Naive B cell (primary cell): Measurements from ENCODE around the gene OBP2B. TPM values are rescaled to one million over a fixed set of nuclear protein-coding genes. Genes with fewer than 3 reads are reported as not detected.
"Not testable (repeated sequence)": the region's sequence is repeated elsewhere in the genome, so short reads cannot be mapped to it uniquely, and the experiment has no call there.

Experiments
- ATAC-seq, 2 donors: fragments of 150-1000 bp; cut with Tn5 transposase; 2 replicates each; pipeline ENCODE4 v1.10.0; 2021; ENCODE audit warnings: low read depth in 2 of 2, mild to moderate bottlenecking in 2 of 2, moderate library complexity in 2 of 2
- DNase-seq: peaks from one replicate; pipeline ENCODE4 v3.0.0; 2022
- H3K27ac Mint-ChIP-seq, 6 donors: one replicate each; pipeline ENCODE4 v1.8.0; 2020 to 2022; ENCODE audit warnings: mild to moderate bottlenecking in 6 of 6, mixed read lengths in 6 of 6, moderate library complexity in 5 of 6, inconsistent platforms in 2 of 6
- H3K27me3 Mint-ChIP-seq, 3 donors: one replicate each; pipeline ENCODE4 v1.8.0; 2021 to 2022; ENCODE audit warnings: mixed read lengths in 3 of 3, mild to moderate bottlenecking in 1 of 3
- H3K36me3 Mint-ChIP-seq, 2 donors: one replicate each; pipeline ENCODE4 v1.8.0; 2020 to 2022; ENCODE audit warnings: mixed read lengths in 2 of 2, inconsistent platforms in 1 of 2, mild to moderate bottlenecking in 1 of 2
- H3K4me1 Mint-ChIP-seq, 3 donors: one replicate each; pipeline ENCODE4 v1.8.0; 2020 to 2022; ENCODE audit warnings: mixed read lengths in 3 of 3, inconsistent platforms in 1 of 3, mild to moderate bottlenecking in 1 of 3, moderate library complexity in 1 of 3
- H3K4me3 Mint-ChIP-seq, 8 donors: one replicate each; pipeline ENCODE4 v1.8.0; 2020 to 2022; ENCODE audit warnings: mild to moderate bottlenecking in 8 of 8, mixed read lengths in 8 of 8, moderate library complexity in 8 of 8, inconsistent platforms in 2 of 8
- H3K9me3 Mint-ChIP-seq, 7 donors: one replicate each; pipeline ENCODE4 v1.8.0; 2020 to 2022; ENCODE audit warnings: mixed read lengths in 7 of 7, mild to moderate bottlenecking in 5 of 7, inconsistent platforms in 2 of 7, moderate library complexity in 1 of 7
- polyA plus RNA-seq, 6 donors: library from polyadenylated mRNA; unstranded; fragments of 300-500 nt; fragmentation: Illumina TruSeq; gene quantifications; one replicate each; pipeline ENCODE4 v1.2.3, GENCODE V29; 2021; ENCODE audit warnings: low read depth in 6 of 6

Gene OBP2B
- polyA plus RNA-seq, 6 donors from 2014 or later: not detected

DNA sequence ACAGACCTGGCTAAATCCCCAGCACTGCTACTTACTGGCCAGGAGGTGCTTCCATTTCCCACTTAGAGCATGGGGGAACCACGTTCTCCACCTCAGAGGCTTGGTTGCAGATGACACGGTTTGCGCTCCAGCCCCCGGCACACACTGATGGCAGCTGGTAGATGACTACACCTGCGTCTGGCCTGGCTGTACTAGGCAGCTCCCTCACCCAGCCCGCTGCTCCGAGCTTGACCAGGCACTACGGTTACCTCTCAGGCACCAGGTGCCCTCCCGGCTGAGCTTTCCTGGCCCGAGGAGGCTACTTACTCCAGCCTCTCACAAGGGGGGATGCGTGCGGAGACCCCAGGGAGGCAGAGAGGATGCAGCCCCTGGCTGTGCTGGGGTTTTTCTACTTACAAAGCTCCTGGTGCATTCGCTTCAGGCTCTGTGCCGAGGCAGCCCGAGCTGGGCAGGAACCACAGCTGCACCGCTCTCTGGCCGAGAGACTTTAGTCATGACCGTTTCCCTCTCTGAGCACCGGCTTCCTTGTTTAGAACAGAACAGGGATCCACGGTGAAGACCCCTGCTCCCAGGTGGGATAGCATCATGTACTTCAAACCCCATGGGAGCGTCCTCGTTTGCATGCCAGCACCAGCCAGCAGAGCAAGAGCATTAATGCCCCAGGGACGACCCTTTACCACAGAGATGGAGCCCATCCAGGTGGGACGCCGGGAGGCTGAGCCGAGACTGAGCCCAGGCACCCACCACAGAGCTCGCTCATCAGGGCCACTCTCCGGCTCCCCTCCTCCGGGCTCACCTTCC lies 37.7 kb downstream of the OBP2B start:
- no peak for DNase-seq
- Mint-ChIP-seq H3K4me3 (peak overlapping the region in 4 of 8 donors; percentile 5 to 75 (median 60)), H3K9me3 (no peaks in the 10 kb centered on the region), H3K36me3 (no peaks in the 10 kb centered on the region), H3K4me1 (peaks cover 12 to 16% (median 14%) of the 10 kb centered on the region in 3 donors), H3K27ac (peak overlapping the region in 3 of 6 donors; percentile 24 to 79 (median 60)), H3K27me3 (peaks cover 13 to 30% (median 22%) of the 10 kb centered on the region in 3 donors)
- peak; percentile 70 to 78 for ATAC-seq

DNA sequence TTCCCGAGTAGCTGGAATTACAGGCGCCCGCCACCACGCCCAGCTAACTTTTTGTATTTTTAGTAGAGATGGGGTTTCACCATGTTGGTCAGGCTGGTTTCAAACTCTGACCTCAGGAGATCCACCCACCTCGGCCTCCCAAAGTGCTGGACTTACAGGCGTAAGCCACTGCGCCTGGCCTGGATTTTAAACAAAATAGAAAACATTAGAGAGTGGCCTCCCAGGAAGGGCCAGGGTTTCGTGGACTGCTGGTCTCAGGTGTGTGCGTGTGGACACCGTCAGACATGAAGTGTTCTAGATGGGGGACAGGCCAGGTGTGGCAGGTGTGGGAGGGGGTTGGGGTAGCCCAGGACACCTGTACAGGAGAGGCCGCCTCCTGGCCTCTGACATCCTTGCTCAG lies 38.3 kb downstream of the OBP2B start:
- no peak for DNase-seq
- Mint-ChIP-seq H3K4me3 (peak overlapping the region in 2 of 8 donors; percentile 4 to 51), H3K4me1 (peaks cover 12 to 16% (median 14%) of the 10 kb centered on the region in 3 donors), H3K27me3 (peaks cover 13 to 25% (median 22%) of the 10 kb centered on the region in 3 donors), H3K9me3 (no peaks in the 10 kb centered on the region), H3K36me3 (no peaks in the 10 kb centered on the region), H3K27ac (no peak overlapping the region)
- no peak for ATAC-seq

DNA sequence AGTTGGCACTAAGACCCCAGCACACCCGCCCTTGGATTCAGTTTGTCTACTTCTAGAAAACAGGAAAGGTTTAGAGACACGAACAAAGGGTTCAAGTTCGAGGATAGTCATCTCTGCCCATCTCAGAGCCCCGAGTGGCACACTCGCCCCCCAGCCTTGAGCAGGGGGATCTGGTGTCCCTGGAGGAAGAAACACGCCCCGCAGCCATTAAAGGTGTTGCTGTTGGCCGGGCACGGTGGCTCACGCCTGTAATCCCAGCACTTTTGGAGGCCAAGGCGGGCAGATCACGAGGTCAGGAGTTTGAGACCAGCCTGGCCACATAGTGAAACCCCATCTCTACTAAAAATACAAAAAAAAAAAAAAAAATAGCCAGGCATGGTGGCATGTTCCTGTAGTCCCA lies 39.4 kb downstream of the OBP2B start:
- not testable (repeated sequence) for H3K9me3 Mint-ChIP-seq, DNase-seq, H3K27ac Mint-ChIP-seq, H3K36me3 Mint-ChIP-seq, ATAC-seq
- Mint-ChIP-seq H3K4me3 (peak overlapping the region in 1 of 8 donors; percentile 79), H3K27me3 (peaks cover 9 to 19% (median 15%) of the 10 kb centered on the region in 3 donors), H3K4me1 (peaks cover 12 to 18% (median 14%) of the 10 kb centered on the region in 3 donors)

DNA sequence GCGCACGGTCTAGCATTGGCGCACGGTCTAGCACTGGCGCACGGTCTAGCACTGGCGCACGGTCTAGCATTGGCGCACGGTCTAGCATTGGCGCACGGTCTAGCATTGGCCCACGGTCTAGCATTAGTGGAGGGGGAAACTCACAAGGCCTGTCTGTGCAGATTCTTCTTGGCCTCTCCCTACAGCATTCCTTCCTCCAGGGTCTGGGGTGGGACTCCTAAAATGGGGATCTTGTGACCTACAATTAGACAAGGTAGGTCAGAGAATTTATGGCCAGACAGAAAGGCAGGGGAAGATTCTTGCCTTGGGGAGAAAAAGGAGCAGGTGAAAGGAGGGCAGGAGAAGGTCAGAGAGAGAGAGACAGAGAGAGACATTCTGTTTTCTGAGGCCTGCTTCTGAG lies 39.9 kb downstream of the OBP2B start:
- no peaks in the 10 kb centered on the region for H3K9me3 Mint-ChIP-seq
- peak overlapping the region in 1 of 8 donors; percentile 79 for H3K4me3 Mint-ChIP-seq
- ATAC-seq: no peak
- H3K36me3 Mint-ChIP-seq: no peaks in the 10 kb centered on the region
- peaks cover 9 to 19% (median 15%) of the 10 kb centered on the region in 3 donors for H3K27me3 Mint-ChIP-seq
- H3K27ac Mint-ChIP-seq: peak overlapping the region in 1 of 6 donors; percentile 51
- H3K4me1 Mint-ChIP-seq: peaks cover 13 to 19% (median 17%) of the 10 kb centered on the region in 3 donors
- DNase-seq: no peak

DNA sequence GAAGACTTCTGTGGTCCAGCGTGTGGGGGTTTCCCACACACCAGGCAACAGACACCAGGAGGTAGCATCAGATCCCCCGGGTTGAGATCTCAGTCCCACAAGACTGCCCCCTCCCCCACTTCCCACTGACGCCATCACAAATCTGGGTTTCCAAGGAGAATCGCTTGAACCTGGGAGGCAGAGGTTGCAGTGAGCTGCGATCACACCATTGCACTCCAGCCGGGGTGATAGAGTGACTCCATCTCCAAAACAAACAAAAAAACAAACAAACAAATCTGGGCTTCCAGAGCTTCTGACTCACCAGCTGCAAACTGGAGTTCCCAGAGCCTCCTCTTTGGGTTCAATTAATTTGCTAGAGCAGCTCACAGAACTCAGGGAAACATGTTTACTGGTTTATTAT lies 40.6 kb downstream of the OBP2B start:
- H3K36me3 Mint-ChIP-seq: no peaks in the 10 kb centered on the region
- peaks cover 19 to 22% (median 21%) of the 10 kb centered on the region in 3 donors for H3K4me1 Mint-ChIP-seq
- DNase-seq (no peak), ATAC-seq (no peak)
- no peaks in the 10 kb centered on the region for H3K9me3 Mint-ChIP-seq
- H3K27me3 Mint-ChIP-seq: peaks cover 9 to 19% (median 15%) of the 10 kb centered on the region in 3 donors
- no peak overlapping the region for H3K4me3 Mint-ChIP-seq
- H3K27ac Mint-ChIP-seq: peak overlapping the region in 1 of 6 donors; percentile 78

DNA sequence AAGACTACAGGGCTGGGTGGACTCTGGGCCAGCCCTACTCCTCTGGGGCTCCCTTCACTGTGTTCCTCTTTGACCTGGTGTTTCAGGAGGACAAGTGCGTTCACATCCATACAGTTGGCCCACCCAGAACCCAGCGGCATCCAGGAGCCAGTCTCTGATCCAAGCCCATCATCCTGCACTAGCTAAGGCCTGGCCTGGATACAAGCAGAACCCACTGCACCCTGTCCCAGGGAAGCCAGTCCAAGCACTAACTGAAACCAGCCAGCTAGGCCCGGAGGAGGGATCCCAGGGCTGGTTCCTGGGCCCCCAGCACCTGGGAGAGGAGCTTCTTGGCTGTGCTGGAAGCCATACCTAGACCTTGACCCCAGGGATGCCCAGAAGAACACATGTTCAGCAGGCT lies 41.3 kb downstream of the OBP2B start:
- H3K27ac Mint-ChIP-seq: peak overlapping the region in 1 of 6 donors; percentile 16
- peaks cover 9 to 19% (median 15%) of the 10 kb centered on the region in 3 donors for H3K27me3 Mint-ChIP-seq
- ATAC-seq: no peak
- DNase-seq: no peak
- no peak overlapping the region for H3K4me3 Mint-ChIP-seq
- no peaks in the 10 kb centered on the region for H3K36me3 Mint-ChIP-seq
- peaks cover 19 to 25% (median 23%) of the 10 kb centered on the region in 3 donors for H3K4me1 Mint-ChIP-seq
- H3K9me3 Mint-ChIP-seq: no peaks in the 10 kb centered on the region

DNA sequence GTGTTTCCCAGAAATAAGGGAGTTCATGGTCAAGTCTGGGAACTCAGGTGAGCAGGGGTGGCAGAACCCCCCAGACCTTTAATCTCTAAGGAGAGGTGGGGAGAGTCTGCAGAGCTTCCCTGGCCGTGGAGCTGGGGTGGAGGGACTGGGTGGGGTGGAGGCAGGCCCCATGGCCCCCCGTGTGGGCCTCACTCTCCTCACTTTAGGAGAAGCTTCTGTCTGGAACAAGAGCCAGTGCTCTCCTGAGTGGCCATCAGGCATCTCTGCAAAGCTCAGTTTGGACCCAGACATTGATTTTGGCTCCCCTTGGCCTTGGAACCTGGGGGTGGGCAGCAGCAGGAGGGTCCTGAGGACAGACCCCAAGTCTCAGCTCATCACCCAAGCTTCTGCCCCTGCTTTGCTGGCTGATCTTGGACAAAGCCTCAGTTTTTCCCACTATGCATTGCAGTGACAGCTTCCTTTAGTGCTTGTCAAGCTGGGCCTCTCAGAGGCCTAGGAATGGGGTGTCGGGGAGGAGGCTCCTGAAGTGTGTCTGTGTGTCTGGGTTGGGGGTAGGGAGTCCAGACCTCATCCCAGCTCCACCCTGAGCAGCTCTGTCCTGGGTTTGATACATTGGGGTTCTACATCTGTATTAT lies 41.8 kb downstream of the OBP2B start:
- Mint-ChIP-seq H3K27ac (no peak overlapping the region), H3K36me3 (no peaks in the 10 kb centered on the region), H3K27me3 (peaks cover 9 to 18% (median 13%) of the 10 kb centered on the region in 3 donors), H3K4me1 (peaks cover 18 to 29% (median 27%) of the 10 kb centered on the region in 3 donors), H3K9me3 (no peaks in the 10 kb centered on the region), H3K4me3 (no peak overlapping the region)
- no peak for DNase-seq
- ATAC-seq: no peak

DNA sequence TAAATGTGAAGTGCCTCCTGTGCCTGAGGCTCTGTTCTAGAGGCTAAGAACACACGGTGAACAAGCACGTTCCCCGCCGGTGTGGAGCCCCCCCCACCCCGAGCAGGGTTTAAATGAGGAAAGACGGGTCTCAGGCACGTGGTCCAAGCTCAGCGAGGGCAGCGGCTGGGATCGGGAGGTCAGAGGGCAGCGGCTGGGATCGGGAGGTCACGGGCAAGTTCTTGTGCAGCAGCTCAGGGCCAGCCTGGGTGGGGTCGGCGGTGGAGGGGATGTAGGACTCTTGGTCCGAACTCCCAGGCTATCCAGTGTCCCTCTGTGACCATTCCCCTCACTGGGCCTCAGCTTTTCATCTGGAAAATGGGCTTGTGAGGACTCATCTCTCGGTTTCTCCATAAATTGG lies 42.7 kb downstream of the OBP2B start:
- H3K27me3 Mint-ChIP-seq: peaks cover 8 to 10% (median 9%) of the 10 kb centered on the region in 3 donors
- no peaks in the 10 kb centered on the region for H3K9me3 Mint-ChIP-seq
- DNase-seq (no peak), ATAC-seq (no peak)
- H3K4me1 Mint-ChIP-seq: peaks cover 16 to 27% (median 27%) of the 10 kb centered on the region in 3 donors
- H3K36me3 Mint-ChIP-seq: no peaks in the 10 kb centered on the region
- peak overlapping the region in 1 of 8 donors; percentile 65 for H3K4me3 Mint-ChIP-seq
- peak overlapping the region in 2 of 6 donors; percentile 47 to 77 for H3K27ac Mint-ChIP-seq

DNA sequence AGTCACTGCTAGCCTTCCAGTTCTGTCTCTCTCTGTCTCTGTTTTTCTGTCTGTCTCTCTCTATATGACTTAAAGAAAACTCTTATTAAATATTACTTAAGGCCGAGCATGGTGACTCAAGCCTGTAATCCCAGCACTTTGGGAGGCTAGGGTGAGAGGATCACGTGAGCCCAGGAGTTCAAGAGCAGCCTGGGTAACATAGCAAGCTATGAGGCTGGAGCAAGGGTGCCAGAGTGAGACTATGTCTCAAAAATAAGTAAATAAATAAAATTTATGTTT lies 43.7 kb downstream of the OBP2B start:
- Mint-ChIP-seq H3K36me3 (no peaks in the 10 kb centered on the region), H3K27ac (no peak overlapping the region), H3K4me1 (peaks cover 16 to 33% (median 26%) of the 10 kb centered on the region in 3 donors), H3K9me3 (no peaks in the 10 kb centered on the region), H3K4me3 (peak overlapping the region in 5 of 8 donors; percentile 44 to 90 (median 88)), H3K27me3 (peaks cover 7 to 9% (median 8%) of the 10 kb centered on the region in 3 donors)
- no peak for ATAC-seq
- no peak for DNase-seq

DNA sequence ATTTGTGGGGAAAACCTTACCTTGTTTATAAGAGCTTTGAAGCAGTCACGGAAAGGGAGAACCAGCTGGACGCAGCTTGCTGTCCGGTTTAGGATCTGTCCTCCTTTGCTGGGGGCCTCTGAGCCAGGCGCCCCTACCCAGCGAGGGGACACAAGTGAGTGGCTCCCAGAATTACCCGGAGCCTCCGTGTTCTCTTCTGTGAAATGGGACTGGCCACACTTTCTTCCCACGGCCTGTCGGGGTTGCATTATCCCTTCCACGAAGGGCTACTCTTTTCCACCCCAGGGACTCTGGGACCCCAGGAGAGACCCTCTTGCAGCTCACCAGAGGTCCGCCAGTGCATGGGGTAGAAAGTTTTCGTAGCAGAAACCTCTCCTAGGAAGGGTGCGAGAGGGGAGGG lies 44.9 kb downstream of the OBP2B start:
- ATAC-seq (no peak), DNase-seq (no peak)
- H3K27ac Mint-ChIP-seq: peak overlapping the region in 5 of 6 donors; percentile 79 to 93 (median 88)
- H3K27me3 Mint-ChIP-seq: peaks cover 4 to 8% (median 7%) of the 10 kb centered on the region in 3 donors
- H3K9me3 Mint-ChIP-seq: no peaks in the 10 kb centered on the region
- peaks cover 0 to 9% of the 10 kb centered on the region in 2 donors for H3K36me3 Mint-ChIP-seq
- H3K4me1 Mint-ChIP-seq: peaks cover 21 to 32% (median 26%) of the 10 kb centered on the region in 3 donors
- peak overlapping the region; percentile 85 to 95 (median 90) for H3K4me3 Mint-ChIP-seq

DNA sequence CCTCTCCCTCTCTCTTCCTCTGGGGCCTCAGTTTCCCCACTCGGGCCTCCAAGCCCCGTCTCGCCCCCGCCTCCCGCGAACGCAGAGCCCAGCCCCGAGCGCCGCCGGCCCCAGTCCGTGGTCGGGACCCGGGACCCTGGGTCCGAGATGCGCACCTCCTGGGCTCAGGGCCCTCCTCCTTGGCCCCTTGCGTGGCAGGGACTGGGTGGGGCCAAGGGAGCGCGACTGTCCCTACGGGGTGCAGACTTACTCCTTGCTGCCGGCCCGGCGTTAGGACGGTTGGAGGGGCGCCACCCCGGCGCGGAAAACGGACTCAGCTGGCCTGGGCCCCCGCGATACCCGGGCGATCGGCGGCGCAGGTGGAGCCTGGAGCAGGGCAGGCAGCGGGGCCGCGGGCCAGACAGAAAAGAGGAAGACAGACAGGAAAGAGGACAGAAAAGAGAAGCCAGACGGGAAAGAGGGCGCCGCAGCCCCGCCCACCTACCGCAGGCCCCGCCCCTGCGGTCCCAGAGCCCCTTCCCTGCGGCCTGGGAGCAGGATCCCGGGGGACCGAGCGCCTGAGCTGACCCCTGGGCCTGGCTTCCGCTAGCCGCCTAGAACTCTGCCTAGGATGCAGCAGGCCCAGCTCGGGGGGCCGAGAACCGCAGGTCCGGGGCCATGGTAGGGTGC lies 45.4 kb downstream of the OBP2B start, which contains the start of gene GBGT1:
Gene GBGT1, minus strand, starts transcription at position 411 of the 669 bp plus-strand sequence. CDS start 1,502 bp downstream, outside the sequence.
- Mint-ChIP-seq H3K9me3 (no peaks in the 10 kb centered on the region), H3K27ac (peak within 1 kb of the TSS; percentile 79 to 93 (median 88)), H3K4me3 (peak within 1 kb of the TSS; percentile 85 to 95 (median 90)), H3K36me3 (peaks cover 0 to 9% of the 10 kb centered on the region in 2 donors), H3K4me1 (peaks cover 21 to 31% (median 26%) of the 10 kb centered on the region in 3 donors), H3K27me3 (peaks cover 4 to 8% (median 7%) of the 10 kb centered on the region in 3 donors)
- DNase-seq (peak; percentile 72), ATAC-seq (peak; percentile 82 to 86)

DNA sequence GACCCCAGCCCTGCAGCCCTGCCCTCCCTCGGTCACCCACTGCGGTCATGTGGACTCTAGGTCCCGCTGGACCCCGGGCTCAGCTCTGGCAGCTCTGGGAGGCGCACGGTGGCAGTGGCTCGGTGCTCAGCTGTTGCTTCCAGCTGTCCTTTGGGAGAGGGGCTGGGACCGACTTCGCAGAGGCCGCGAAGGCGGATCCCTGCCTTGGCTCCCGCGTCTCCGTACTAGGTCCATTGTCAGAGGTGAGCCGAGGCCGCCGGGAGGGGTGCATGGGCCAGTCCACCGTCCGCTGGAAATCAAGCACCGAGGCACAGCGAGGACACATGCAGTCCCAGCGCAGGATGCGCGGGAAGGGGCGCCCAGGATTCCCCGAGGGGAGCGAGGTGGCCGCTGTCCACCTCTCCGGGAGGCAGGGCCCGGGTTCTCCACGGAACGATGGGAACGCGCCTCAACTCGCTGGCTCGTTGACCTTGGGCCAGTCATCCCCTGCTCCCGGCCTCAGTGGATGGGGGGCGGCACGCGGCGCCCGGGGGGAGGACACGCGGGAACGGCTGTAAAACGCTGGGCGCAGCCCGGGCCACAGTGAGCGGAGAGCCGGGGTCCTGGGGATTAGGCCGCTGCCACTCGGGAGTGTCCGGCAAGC lies 46.1 kb downstream of the OBP2B start:
- peaks cover 21 to 31% (median 26%) of the 10 kb centered on the region in 3 donors for H3K4me1 Mint-ChIP-seq
- peak overlapping the region in 3 of 6 donors; percentile 12 to 74 (median 65) for H3K27ac Mint-ChIP-seq
- ATAC-seq: no peak
- no peaks in the 10 kb centered on the region for H3K9me3 Mint-ChIP-seq
- H3K36me3 Mint-ChIP-seq: peaks cover 0 to 9% of the 10 kb centered on the region in 2 donors
- no peak for DNase-seq
- H3K4me3 Mint-ChIP-seq: peak overlapping the region; percentile 65 to 95 (median 88)
- H3K27me3 Mint-ChIP-seq: peaks cover 0 to 1% (median 1%) of the 10 kb centered on the region in 3 donors
